ENCODE data around the gene CYGB.

DNA sequence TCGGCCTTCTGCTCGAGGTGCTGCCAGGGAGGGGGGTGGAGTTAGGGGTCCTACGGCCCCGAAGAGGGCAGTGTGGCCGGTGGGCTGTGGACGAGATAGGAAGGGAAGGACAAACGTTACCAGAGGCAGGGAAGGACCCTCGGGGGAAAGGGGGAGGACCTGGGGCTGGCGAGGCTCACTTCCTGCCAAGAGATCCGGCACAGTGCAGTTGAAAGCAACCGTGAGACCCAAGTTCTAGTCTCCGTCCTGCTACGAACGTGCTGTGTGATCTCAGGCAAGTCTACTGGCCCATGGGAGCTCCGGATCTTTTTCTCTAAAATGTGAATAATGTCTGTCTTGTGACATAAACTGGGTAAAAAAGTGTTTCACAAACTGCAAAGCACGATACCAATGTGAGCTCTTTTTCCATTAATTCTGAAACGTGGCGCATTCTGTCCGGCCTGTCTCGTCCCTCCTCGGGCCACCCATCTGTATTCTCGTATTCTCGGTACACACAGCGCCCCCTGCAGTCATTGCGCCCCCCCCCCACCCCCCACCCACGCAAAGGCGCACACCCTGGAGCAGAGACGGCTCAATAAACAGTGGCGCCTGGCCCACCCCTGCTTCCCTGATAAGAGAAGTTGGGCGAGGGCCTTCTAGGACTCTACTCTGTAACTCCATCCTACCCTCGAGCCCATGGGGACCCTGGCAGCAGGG, 8.8 kb downstream of the CYGB start:
- TF ChIP-seq, protein P1, sequence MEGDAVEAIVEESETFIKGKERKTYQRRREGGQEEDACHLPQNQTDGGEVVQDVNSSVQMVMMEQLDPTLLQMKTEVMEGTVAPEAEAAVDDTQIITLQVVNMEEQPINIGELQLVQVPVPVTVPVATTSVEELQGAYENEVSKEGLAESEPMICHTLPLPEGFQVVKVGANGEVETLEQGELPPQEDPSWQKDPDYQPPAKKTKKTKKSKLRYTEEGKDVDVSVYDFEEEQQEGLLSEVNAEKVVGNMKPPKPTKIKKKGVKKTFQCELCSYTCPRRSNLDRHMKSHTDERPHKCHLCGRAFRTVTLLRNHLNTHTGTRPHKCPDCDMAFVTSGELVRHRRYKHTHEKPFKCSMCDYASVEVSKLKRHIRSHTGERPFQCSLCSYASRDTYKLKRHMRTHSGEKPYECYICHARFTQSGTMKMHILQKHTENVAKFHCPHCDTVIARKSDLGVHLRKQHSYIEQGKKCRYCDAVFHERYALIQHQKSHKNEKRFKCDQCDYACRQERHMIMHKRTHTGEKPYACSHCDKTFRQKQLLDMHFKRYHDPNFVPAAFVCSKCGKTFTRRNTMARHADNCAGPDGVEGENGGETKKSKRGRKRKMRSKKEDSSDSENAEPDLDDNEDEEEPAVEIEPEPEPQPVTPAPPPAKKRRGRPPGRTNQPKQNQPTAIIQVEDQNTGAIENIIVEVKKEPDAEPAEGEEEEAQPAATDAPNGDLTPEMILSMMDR (conservative IDR thresholded peaks at IDR 0.05; ENCODE audit: low read length): peak; percentile 75
- no peak for TF ChIP-seq EZH2phosphoT487 (IDR thresholded peaks at IDR 0.05; ENCODE audit: borderline replicate concordance, low read depth, low read length)
